Stimulated activated CD8-positive, alpha-beta memory T cell treated with anti-CD3 and anti-CD28 coated beads, Interleukin-15, amount 100 ng/mL, for 4 hours (primary cell): ENCODE measurements around the gene ACAN.

Experiments
- DNase-seq, 2 donors: peaks; one replicate each; pipeline ENCODE4 v3.0.0-alpha.2; 2020; ENCODE audit warnings: low read depth in 2 of 2

ACAN gene

GRCh38 chr15:88877906-88878305 lies 74.7 kb downstream of the ACAN start:
- no peak for DNase-seq

GRCh38 chr15:88878720-88879184 lies 75.5 kb downstream of the ACAN start:
- no peak for DNase-seq

- DNase-seq = no peak
Observed at GRCh38 chr15:88880944-88881740, 77.9 kb downstream of the ACAN start.

GRCh38 chr15:88881775-88882174 lies 78.5 kb downstream of the ACAN start:
- DNase-seq = no peak

GRCh38 chr15:88882785-88883184 lies 79.5 kb downstream of the ACAN start:
- no peak for DNase-seq

GRCh38 chr15:88887068-88887580 lies 83.9 kb downstream of the ACAN start:
- DNase-seq = no peak

- DNase-seq = no peak
Observed at GRCh38 chr15:88888719-88889118, 85.5 kb downstream of the ACAN start.

- no peak for DNase-seq
Observed at GRCh38 chr15:88890495-88890894, 87.3 kb downstream of the ACAN start.

GRCh38 chr15:88891540-88892254 lies 88.5 kb downstream of the ACAN start:
- DNase-seq = no peak

GRCh38 chr15:88894348-88894818 lies 91.1 kb downstream of the ACAN start:
- DNase-seq = peak; percentile 57 to 73

- DNase-seq = peak; percentile 27 to 52
Observed at GRCh38 chr15:88894819-88895767, 91.9 kb downstream of the ACAN start, which contains the start of gene HAPLN3. TSS of gene HAPLN3 (minus strand) at chr15:88895544. CDS start at chr15:88887298, 8,246 bp downstream.

- DNase-seq = no peak
Observed at GRCh38 chr15:88896333-88897033, 93.2 kb downstream of the ACAN start.

GRCh38 chr15:88897142-88897455 lies 93.9 kb downstream of the ACAN start:
- DNase-seq = no peak

GRCh38 chr15:88897456-88898194 lies 94.4 kb downstream of the ACAN start:
- DNase-seq = peak; percentile 47 to 74

GRCh38 chr15:88898736-88899135 lies 95.5 kb downstream of the ACAN start:
- no peak for DNase-seq

- no peak for DNase-seq
Observed at GRCh38 chr15:88899251-88899650, 96.0 kb downstream of the ACAN start.

GRCh38 chr15:88900309-88900981 lies 97.2 kb downstream of the ACAN start:
- no peak for DNase-seq

GRCh38 chr15:88900982-88901418 lies 97.8 kb downstream of the ACAN start:
- no peak for DNase-seq

- no peak for DNase-seq
Observed at GRCh38 chr15:88901508-88902220, 98.4 kb downstream of the ACAN start.
